ENCODE results near the gene SCGB1D2.

SCGB1D2 gene

DNA sequence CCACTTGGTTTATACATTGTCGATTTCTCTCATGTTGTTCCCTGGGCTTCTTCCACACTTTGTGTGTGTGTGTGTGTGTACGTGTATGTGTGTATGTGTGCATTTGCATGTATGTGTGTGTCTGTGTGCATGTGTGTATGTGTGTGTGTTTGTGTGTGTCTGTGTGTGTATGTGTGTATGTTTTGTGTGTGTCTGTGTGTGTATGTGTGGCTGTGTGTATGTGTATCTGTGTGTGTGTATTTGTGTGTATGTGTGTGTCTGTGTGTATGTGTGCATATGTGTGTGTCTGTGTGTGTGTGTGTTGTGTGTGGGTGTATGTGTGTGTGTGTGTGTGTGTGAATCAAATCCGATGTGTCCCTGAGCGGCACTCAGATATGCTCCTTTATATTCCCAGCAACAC is 4.5 kb upstream of the SCGB1D2 start:
- no peaks in the 10 kb centered on the region for H3K36me3 Mint-ChIP-seq

DNA sequence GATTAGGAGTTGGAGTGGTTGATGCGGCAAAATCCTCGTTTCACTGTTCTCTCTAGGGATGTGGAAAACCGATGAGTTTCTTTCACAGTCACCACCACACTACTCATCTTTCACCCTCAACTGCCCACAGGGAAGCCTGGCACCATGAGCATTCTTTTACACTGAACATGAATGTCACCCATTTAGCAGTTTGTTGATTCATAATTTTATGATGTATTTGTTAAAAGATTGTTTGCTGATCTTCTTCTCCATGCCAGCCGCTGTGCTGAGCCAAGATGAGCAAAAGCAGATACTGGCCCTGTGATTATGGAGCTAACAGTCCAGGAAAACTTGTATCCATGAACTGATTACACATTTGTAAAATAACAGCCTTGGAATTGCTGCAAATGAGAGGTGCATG is 3.9 kb upstream of the SCGB1D2 start:
- no peak overlapping the region for H3K27ac Mint-ChIP-seq
- H3K36me3 Mint-ChIP-seq = no peaks in the 10 kb centered on the region
- H3K4me3 Mint-ChIP-seq = no peak overlapping the region
- DNase-seq (ENCODE audit: low spot score in 2 of 2) (no peak), ATAC-seq (no peak)
- H3K4me1 Mint-ChIP-seq = no peaks in the 10 kb centered on the region
- no peaks in the 10 kb centered on the region for H3K9me3 Mint-ChIP-seq

More for the DNA sequence above, 4.5 kb upstream of the SCGB1D2 start:
- Mint-ChIP-seq H3K4me3 (no peak overlapping the region), H3K27ac (no peak overlapping the region), H3K9me3 (no peaks in the 10 kb centered on the region), H3K4me1 (no peaks in the 10 kb centered on the region)
- no peak for DNase-seq (ENCODE audit: low spot score in 2 of 2)
- ATAC-seq = no peak

DNA sequence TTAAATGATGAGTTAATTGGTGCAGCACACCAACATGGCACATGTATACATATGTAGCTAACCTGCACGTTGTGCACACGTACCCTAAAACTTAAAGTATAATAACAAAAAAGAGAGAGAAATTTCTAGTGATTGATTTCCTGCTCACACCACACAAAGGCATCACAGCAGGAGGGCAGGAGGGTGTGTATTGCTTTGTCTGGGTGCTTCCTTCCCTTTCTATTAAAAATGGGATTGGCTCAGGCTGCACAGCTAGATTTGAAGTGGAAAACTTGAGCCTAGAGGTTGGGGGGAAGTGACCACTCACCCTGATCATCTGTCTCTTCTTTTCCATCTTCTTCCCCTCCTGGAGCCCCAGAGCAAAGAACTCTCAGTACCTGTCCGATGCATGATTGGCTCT is 944 bp upstream of the SCGB1D2 start:
- no peak for DNase-seq (ENCODE audit: low spot score in 2 of 2)
- ATAC-seq = no peak
- H3K9me3 Mint-ChIP-seq = no peaks in the 10 kb centered on the region
- H3K36me3 Mint-ChIP-seq = no peaks in the 10 kb centered on the region
- no peak overlapping the region for H3K27ac Mint-ChIP-seq
- H3K4me1 Mint-ChIP-seq = no peaks in the 10 kb centered on the region
- no peak overlapping the region for H3K4me3 Mint-ChIP-seq

DNA sequence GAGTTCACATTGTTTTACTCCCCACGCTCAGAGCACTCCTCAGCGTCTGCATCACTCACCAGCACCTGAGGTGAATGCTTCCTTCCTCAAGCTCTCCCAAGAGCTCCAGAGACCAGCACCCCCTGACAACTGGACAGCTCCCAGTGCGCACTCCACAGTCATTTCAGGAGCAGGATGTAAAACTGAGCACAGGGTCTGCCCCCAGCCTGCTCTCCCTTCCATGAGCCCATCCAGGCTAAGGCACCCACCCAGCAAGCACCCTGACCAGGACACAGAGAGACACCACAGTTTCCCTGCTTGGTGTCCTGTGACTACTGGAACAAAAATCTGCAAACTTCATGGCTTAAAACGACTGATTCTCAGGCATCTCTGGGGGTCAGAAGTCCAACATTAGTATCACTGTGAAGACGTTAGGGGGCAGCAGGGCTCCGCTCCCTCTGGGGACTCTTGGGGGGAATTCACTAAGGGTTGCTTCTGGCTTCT is 3.3 kb downstream of the SCGB1D2 start:
- Mint-ChIP-seq H3K9me3 (peaks cover 10% of the 10 kb centered on the region), H3K36me3 (no peaks in the 10 kb centered on the region), H3K4me1 (no peaks in the 10 kb centered on the region), H3K4me3 (no peak overlapping the region), H3K27ac (no peak overlapping the region)
- DNase-seq (ENCODE audit: low spot score in 2 of 2) (no peak), ATAC-seq (peak; percentile 60)

DNA sequence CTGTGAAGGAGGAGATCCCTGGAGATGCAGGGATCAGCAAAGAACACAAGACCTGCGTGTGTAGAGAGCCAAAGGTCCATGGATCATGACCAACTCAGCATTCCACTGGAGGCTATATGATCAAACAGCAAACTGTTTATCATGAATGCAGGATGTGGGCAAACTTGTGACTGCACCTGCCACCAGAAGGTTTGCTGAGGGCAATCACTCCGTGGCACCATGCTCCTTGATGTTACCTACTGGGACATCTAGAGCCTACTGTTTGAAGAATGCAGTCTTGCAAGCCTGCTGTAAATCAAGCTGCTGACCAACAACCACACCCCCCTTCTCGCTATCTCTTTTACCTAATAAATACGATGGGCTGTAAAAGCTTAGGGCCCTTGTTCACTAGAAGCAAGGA is 9.7 kb downstream of the SCGB1D2 start:
- DNase-seq (ENCODE audit: low spot score in 2 of 2) (no peak), ATAC-seq (no peak)
- no peaks in the 10 kb centered on the region for H3K4me1 Mint-ChIP-seq
- H3K9me3 Mint-ChIP-seq = peaks cover 19% of the 10 kb centered on the region
- H3K27ac Mint-ChIP-seq = no peak overlapping the region
- H3K4me3 Mint-ChIP-seq = no peak overlapping the region
- no peaks in the 10 kb centered on the region for H3K36me3 Mint-ChIP-seq

- no peaks in the 10 kb centered on the region for H3K4me1 Mint-ChIP-seq
- peaks cover 19% of the 10 kb centered on the region for H3K9me3 Mint-ChIP-seq
- DNase-seq (ENCODE audit: low spot score in 2 of 2) = no peak
- H3K4me3 Mint-ChIP-seq = no peak overlapping the region
- H3K27ac Mint-ChIP-seq = no peak overlapping the region
- no peak for ATAC-seq
- no peaks in the 10 kb centered on the region for H3K36me3 Mint-ChIP-seq
Observed at GRCh38 chr11:62253999-62254542, 12.0 kb downstream of the SCGB1D2 start.

DNA sequence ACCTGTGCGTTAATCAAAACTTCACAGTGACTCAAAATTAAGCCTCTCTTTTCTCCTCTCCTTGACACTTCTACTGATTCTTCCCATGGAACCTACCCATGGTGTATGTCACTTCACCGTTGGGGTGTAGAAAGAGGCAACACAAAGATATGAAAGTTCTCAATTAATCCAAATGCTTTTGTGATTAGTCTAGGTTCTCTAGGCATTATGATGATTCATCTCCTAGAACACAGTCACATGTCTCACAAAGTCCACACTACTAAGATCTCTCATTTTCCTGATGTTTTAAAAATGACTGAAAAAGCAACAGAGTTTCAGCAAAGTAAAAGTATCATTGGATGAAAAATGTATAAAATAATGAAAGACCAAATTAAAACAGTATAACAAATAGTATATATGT is 14.2 kb downstream of the SCGB1D2 start:
- DNase-seq (ENCODE audit: low spot score in 2 of 2) (no peak), ATAC-seq (no peak)
- no peaks in the 10 kb centered on the region for H3K4me1 Mint-ChIP-seq
- H3K36me3 Mint-ChIP-seq = no peaks in the 10 kb centered on the region
- H3K27ac Mint-ChIP-seq = no peak overlapping the region
- H3K4me3 Mint-ChIP-seq = no peak overlapping the region
- peaks cover 6% of the 10 kb centered on the region for H3K9me3 Mint-ChIP-seq

DNA sequence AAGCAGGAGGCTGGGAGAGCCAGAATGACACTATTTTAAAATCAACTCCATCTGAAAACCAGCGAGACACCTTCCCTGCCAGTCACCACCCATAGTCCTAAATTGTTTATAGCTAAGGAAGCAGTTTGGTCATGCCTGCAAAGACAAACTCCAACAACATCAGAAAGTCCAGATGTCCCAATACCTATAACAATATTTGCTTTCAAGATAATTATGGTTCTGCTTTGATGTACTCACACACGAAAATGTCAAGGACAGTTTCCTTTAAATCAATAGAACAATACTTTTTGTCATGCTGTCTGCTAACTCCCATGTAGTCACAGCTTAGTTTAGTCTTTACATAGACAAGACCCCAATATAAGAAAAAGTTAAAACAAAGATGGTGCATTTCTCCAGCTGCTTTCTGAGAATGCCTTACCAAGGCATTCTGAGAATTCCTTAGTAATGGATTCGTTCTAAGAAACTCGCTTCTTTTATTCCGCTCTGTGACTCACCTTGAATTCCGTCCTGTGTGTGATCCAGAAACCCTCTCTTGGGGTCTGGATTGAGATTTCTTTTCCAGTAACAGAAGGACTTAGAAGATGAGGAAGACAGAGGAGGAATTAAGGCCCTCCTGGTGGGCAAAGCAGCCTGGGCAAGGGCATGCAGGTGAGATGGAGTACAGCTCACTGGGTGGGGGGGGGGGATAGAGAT is 18.4 kb downstream of the SCGB1D2 start:
- Mint-ChIP-seq H3K4me3 (no peak overlapping the region), H3K27ac (no peak overlapping the region), H3K36me3 (no peaks in the 10 kb centered on the region), H3K4me1 (peaks cover 13% of the 10 kb centered on the region), H3K9me3 (no peaks in the 10 kb centered on the region)
- ATAC-seq = no peak
- no peak for DNase-seq (ENCODE audit: low spot score in 2 of 2)

GRCh38 chr11:62264004-62264403 is 22.0 kb downstream of the SCGB1D2 start:
- Mint-ChIP-seq H3K4me3 (no peak overlapping the region), H3K9me3 (no peaks in the 10 kb centered on the region), H3K36me3 (no peaks in the 10 kb centered on the region), H3K4me1 (peaks cover 27% of the 10 kb centered on the region), H3K27ac (no peak overlapping the region)
- ATAC-seq (no peak), DNase-seq (ENCODE audit: low spot score in 2 of 2) (no peak)

DNA sequence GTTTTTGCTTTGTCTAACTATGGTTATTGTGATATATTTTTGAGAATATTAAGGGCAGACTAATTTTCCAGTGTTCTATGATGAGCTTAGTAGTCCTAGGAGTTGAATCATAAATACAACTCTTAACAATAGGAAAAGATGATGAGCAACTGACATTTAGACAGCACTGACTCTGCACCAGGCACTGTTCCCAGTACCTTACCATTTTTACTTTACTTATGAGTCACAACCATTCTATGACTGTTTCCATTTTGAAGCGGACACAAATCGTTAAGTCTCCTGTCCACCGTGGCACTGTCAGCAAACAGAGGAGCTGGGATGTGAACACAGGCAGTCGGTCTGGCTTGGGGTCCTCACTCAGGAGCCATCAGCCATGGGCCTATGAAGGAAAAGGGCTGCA is 24.5 kb downstream of the SCGB1D2 start:
- H3K27ac Mint-ChIP-seq = peak overlapping the region; percentile 9

DNA sequence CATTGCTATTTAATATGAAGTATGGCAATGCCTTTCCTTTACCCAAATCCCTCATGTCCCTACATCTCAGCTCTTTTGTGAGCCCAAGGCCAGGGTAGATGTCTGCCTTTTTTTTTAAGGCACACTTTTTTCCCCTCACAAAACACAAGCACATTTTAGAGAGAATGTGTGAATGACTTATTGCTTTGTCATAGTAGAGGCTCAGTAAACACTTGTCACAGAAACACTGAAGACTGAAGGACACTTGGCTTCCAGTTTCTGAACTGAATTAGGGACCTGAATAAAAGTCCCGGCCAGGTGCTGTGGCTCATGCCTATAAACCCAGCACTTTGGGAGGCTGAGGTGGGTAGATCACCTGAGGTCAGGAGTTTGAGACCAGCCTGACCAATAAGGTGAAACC is 25.0 kb downstream of the SCGB1D2 start:
- H3K4me1 Mint-ChIP-seq = peaks cover 27% of the 10 kb centered on the region
- H3K36me3 Mint-ChIP-seq = no peaks in the 10 kb centered on the region
- peak overlapping the region; percentile 30 for H3K4me3 Mint-ChIP-seq
- ATAC-seq (peak; percentile 60), DNase-seq (ENCODE audit: low spot score in 2 of 2) (no peak)
- H3K9me3 Mint-ChIP-seq = no peaks in the 10 kb centered on the region
- H3K27ac Mint-ChIP-seq = peak overlapping the region; percentile 9

More for the DNA sequence above, 24.5 kb downstream of the SCGB1D2 start:
- H3K4me3 Mint-ChIP-seq = peak overlapping the region; percentile 30
- H3K4me1 Mint-ChIP-seq = peaks cover 27% of the 10 kb centered on the region
- H3K9me3 Mint-ChIP-seq = no peaks in the 10 kb centered on the region
- ATAC-seq (peak; percentile 93), DNase-seq (ENCODE audit: low spot score in 2 of 2) (no peak)
- no peaks in the 10 kb centered on the region for H3K36me3 Mint-ChIP-seq

DNA sequence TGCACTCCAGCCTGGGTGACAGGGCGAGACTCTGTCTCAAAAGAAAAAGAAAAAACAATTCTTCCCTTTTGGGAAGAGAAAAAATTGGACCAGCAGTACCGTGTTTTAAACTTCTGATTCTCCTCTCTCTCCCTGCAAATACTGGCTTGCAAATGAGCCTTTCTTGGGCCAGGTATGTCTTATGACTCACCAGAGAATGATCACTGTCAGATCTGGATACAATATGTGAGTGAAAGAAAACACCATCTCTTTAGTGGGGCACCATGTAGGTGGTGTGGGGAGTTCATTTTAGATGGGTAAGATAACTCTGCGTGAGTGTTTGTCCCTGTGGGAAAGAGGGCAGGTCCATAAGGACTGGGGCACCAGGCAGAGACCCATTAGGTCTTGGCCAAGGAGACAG is 25.5 kb downstream of the SCGB1D2 start:
- peaks cover 27% of the 10 kb centered on the region for H3K4me1 Mint-ChIP-seq
- H3K27ac Mint-ChIP-seq = peak overlapping the region; percentile 9
- H3K4me3 Mint-ChIP-seq = no peak overlapping the region
- no peaks in the 10 kb centered on the region for H3K9me3 Mint-ChIP-seq
- ATAC-seq (peak; percentile 64), DNase-seq (ENCODE audit: low spot score in 2 of 2) (no peak)
- no peaks in the 10 kb centered on the region for H3K36me3 Mint-ChIP-seq

- Mint-ChIP-seq H3K4me1 (peaks cover 20% of the 10 kb centered on the region), H3K36me3 (no peaks in the 10 kb centered on the region), H3K27ac (no peak within 1 kb of the TSS), H3K9me3 (no peaks in the 10 kb centered on the region), H3K4me3 (no peak within 1 kb of the TSS)
- no peak for DNase-seq (ENCODE audit: low spot score in 2 of 2)
- ATAC-seq = no peak
Observed at GRCh38 chr11:62269654-62270278, 27.7 kb downstream of the SCGB1D2 start, which contains the start of gene SCGB2A2. Gene SCGB2A2, plus strand, starts transcription at chr11:62270158. Its CDS starts 59 bp downstream, at chr11:62270217.

- H3K4me1 Mint-ChIP-seq = peaks cover 6% of the 10 kb centered on the region
- ATAC-seq = no peak
- no peaks in the 10 kb centered on the region for H3K36me3 Mint-ChIP-seq
- no peak overlapping the region for H3K27ac Mint-ChIP-seq
- DNase-seq (ENCODE audit: low spot score in 2 of 2) = no peak
- H3K9me3 Mint-ChIP-seq = no peaks in the 10 kb centered on the region
- no peak overlapping the region for H3K4me3 Mint-ChIP-seq
Observed at GRCh38 chr11:62273284-62273683, 31.2 kb downstream of the SCGB1D2 start.

GRCh38 chr11:62273789-62274275 is 31.8 kb downstream of the SCGB1D2 start:
- H3K27ac Mint-ChIP-seq = no peak overlapping the region
- no peak overlapping the region for H3K4me3 Mint-ChIP-seq
- ATAC-seq (no peak), DNase-seq (ENCODE audit: low spot score in 2 of 2) (no peak)
- H3K36me3 Mint-ChIP-seq = no peaks in the 10 kb centered on the region
- H3K4me1 Mint-ChIP-seq = peaks cover under 1% of the 10 kb centered on the region
- H3K9me3 Mint-ChIP-seq = no peaks in the 10 kb centered on the region

DNA sequence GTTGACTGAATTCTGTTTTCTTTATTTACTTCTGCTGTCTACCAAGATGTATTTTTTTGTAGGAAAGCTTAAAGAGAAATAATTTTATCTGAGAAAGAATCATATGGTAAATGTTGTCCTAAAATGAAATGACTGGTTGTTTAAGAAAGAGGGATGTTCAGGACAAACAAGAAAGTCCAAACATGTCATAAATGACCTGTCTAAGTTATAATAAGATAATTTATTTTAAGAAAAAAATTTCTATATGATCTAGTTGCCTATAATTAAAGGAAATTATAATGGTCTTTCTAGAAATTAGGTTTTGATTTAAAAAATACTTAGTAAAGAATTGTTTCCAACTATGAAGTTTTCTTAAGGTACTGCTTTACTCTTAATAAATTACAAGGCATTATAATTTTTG is 38.4 kb downstream of the SCGB1D2 start:
- H3K36me3 Mint-ChIP-seq = no peaks in the 10 kb centered on the region
- H3K4me3 Mint-ChIP-seq = no peak overlapping the region
- no peaks in the 10 kb centered on the region for H3K9me3 Mint-ChIP-seq

More for the DNA sequence above, 38.4 kb downstream of the SCGB1D2 start:
- H3K4me1 Mint-ChIP-seq = no peaks in the 10 kb centered on the region
- no peak for DNase-seq (ENCODE audit: low spot score in 2 of 2)
- no peak overlapping the region for H3K27ac Mint-ChIP-seq
- ATAC-seq = no peak

All from stimulated activated effector memory CD8-positive, alpha-beta T cell treated with anti-CD3 and anti-CD28 coated beads, Interleukin-12 subunit alpha, Interleukin-12 subunit beta, amount 100 ng/mL, for 72 hours (primary cell).